A673 (cell line): ENCODE results near the gene SARDH. TPM values are rescaled to one million over a fixed set of nuclear protein-coding genes. Genes with fewer than 3 reads are reported as not detected.

Experiments used
- BruUV-seq: library from RNA; stranded (reverse); fragments of 400-500 nt; replicated peaks from 2 replicates; lab custom pipeline; 2021; lab: Mats Ljungman, UMichigan
- CTCF ChIA-PET: fragments of 300-600 bp; sonication (Branson Sonifier 250); formaldehyde crosslinking; loops from one replicate; lab custom pipeline; 2022; ENCODE audit warnings: antibody characterized with exemption; lab: Charles Lee
- POLR2A ChIA-PET: fragments of 300-600 bp; sonication (Branson Sonifier 250); formaldehyde crosslinking; loops from one replicate; lab custom pipeline; 2022; ENCODE audit warnings: antibody characterized with exemption; ENCODE audit not compliant: low non-redundant PET; lab: Charles Lee
- DNase-seq: peaks from one replicate; pipeline ENCODE4 v3.0.0-alpha.2; 2015; ENCODE audit warnings: low spot score
- H3K27ac ChIP-seq: fragments of 200-600 bp; sonication (generic); 2 replicates; pipeline ENCODE4 v1.5.1; 2016; ENCODE audit warnings: mixed run types, low read depth, mild to moderate bottlenecking, mixed read lengths, antibody characterized with exemption, low read length; ENCODE audit not compliant: poor library complexity, severe bottlenecking
- H3K27me3 ChIP-seq: fragments of 200-600 bp; sonication (generic); replicated peaks from 2 replicates; pipeline ENCODE4 v1.6.1; 2017; ENCODE audit warnings: mixed run types, low read depth, mild to moderate bottlenecking, mixed read lengths, antibody characterized with exemption, low read length; ENCODE audit not compliant: insufficient read depth, poor library complexity
- H3K36me3 ChIP-seq: fragments of 200-600 bp; sonication (generic); 2 replicates; pipeline ENCODE4 v1.6.1; 2016; ENCODE audit warnings: mixed run types, mild to moderate bottlenecking, mixed read lengths, antibody characterized with exemption, low read length; ENCODE audit not compliant: insufficient read depth, poor library complexity, severe bottlenecking
- H3K4me1 ChIP-seq: fragments of 200-600 bp; sonication (generic); 2 replicates; pipeline ENCODE4 v1.6.1; 2017; ENCODE audit warnings: mixed run types, mild to moderate bottlenecking, mixed read lengths, antibody characterized with exemption, low read length; ENCODE audit not compliant: insufficient read depth, poor library complexity, severe bottlenecking
- H3K4me3 ChIP-seq: fragments of 200-600 bp; sonication (generic); 2 replicates; pipeline ENCODE4 v1.5.1; 2016; ENCODE audit warnings: low read depth, mixed run types, mild to moderate bottlenecking, mixed read lengths, low read length; ENCODE audit not compliant: poor library complexity, severe bottlenecking
- H3K9me3 ChIP-seq: fragments of 200-600 bp; sonication (generic); 2 replicates; pipeline ENCODE4 v1.6.1; 2016; ENCODE audit warnings: mixed run types, low read depth, mild to moderate bottlenecking, mixed read lengths, antibody characterized with exemption, low read length; ENCODE audit not compliant: poor library complexity, severe bottlenecking
- EZH2 ChIP-seq: fragments of 200-600 bp; sonication (generic); IDR thresholded peaks from 2 replicates; pipeline ENCODE4 v1.6.1; 2017; ENCODE audit warnings: borderline replicate concordance, low read depth, mild to moderate bottlenecking, mixed read lengths, antibody characterized with exemption, low read length; ENCODE audit not compliant: poor library complexity, severe bottlenecking
- intact Hi-C: fragments of 100-400 bp; cut with micrococcal nuclease; formaldehyde crosslinking; loops from one replicate; pipeline ENCODE4 v1.10.0; 2022; ENCODE audit not compliant: unreplicated experiment
- total RNA-seq: library from RNA; stranded (reverse); gene quantifications from 2 replicates; pipeline ENCODE4 v1.2.3, GENCODE V29; 2021
- TF ChIP-seq, protein P1 (sequence below): fragments of 300-800, 200-600 bp; sonication (generic); conservative IDR thresholded peaks from 2 replicates; pipeline ENCODE4 v1.5.1; 2017; ENCODE audit warnings: low read depth, mild to moderate bottlenecking, antibody characterized with exemption, low read length, moderate library complexity, mixed read lengths

The SARDH gene
- total RNA-seq, 1 experiment from 2014 or later, result 0.37 TPM

DNA sequence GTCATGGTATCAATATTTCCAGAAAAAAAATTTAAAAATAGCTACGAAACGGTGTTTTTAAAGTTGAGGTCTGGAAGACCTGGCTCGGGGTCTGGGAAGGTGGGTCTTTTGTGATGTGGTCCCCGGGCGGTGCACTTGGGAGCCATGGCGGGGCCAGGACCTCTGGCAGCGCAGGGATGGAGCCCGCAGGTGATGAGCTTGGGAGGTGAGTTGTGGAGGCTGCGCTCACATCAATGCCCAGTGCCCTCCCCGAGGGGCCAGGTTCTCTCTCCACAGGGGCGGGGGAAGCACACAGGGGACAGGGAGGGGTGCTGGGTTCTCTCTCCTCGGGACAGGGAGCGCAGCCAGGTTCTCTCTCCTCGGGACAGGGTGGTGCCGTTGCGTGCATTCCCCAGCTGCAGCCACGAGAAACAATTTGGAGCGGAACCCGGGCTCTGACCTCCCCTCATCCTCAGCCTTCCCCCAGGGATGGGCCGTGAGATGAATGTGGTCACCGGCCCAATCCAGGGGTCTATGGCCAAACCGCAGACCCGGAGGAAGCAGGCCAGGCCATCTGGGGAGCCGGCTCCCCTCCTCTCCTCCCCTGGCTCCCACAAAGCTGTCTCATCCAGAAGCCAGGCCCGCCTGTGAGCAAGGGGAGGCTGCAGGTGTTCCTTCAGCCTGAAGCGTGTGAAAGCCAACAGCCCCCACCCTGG, 76.2 kb downstream of the SARDH start:
- Histone ChIP-seq H3K4me1 (peaks cover 16% of the 10 kb centered on the region), H3K36me3 (no peaks in the 10 kb centered on the region), H3K27ac (no peak overlapping the region), H3K9me3 (no peaks in the 10 kb centered on the region), H3K4me3 (no peak overlapping the region), H3K27me3 (peaks cover 13% of the 10 kb centered on the region)
- CTCF ChIA-PET, result no interaction called here
- intact Hi-C loops, result no loop called here
- TF ChIP-seq, protein P1, sequence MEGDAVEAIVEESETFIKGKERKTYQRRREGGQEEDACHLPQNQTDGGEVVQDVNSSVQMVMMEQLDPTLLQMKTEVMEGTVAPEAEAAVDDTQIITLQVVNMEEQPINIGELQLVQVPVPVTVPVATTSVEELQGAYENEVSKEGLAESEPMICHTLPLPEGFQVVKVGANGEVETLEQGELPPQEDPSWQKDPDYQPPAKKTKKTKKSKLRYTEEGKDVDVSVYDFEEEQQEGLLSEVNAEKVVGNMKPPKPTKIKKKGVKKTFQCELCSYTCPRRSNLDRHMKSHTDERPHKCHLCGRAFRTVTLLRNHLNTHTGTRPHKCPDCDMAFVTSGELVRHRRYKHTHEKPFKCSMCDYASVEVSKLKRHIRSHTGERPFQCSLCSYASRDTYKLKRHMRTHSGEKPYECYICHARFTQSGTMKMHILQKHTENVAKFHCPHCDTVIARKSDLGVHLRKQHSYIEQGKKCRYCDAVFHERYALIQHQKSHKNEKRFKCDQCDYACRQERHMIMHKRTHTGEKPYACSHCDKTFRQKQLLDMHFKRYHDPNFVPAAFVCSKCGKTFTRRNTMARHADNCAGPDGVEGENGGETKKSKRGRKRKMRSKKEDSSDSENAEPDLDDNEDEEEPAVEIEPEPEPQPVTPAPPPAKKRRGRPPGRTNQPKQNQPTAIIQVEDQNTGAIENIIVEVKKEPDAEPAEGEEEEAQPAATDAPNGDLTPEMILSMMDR, result no peak
- TF ChIP-seq EZH2, result no peak
- BruUV-seq, result no TSS peak
- no peak for DNase-seq
- POLR2A ChIA-PET, result no interaction called here

DNA sequence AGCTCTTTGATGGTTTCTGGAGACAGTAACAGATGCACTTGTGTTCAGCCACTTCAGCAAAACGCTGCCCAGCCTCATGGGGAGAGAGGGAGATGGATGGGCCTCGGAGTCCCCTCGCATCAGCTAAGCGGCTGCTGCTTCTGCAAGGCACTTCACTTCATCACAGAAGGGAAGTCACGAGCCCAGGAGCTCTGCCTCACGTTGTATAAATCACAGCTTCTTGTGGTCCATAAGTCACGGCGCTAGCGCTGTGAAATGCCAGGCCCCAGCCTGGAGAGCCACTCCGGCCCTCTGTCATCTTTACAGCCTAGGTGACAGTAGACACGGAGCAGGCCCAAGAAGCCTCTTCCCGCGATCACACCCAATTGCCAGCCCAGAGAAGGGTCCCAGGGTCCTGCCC, 78.6 kb downstream of the SARDH start:
- DNase-seq, result no peak
- CTCF ChIA-PET, result no interaction called here
- POLR2A ChIA-PET, result no interaction called here

DNA sequence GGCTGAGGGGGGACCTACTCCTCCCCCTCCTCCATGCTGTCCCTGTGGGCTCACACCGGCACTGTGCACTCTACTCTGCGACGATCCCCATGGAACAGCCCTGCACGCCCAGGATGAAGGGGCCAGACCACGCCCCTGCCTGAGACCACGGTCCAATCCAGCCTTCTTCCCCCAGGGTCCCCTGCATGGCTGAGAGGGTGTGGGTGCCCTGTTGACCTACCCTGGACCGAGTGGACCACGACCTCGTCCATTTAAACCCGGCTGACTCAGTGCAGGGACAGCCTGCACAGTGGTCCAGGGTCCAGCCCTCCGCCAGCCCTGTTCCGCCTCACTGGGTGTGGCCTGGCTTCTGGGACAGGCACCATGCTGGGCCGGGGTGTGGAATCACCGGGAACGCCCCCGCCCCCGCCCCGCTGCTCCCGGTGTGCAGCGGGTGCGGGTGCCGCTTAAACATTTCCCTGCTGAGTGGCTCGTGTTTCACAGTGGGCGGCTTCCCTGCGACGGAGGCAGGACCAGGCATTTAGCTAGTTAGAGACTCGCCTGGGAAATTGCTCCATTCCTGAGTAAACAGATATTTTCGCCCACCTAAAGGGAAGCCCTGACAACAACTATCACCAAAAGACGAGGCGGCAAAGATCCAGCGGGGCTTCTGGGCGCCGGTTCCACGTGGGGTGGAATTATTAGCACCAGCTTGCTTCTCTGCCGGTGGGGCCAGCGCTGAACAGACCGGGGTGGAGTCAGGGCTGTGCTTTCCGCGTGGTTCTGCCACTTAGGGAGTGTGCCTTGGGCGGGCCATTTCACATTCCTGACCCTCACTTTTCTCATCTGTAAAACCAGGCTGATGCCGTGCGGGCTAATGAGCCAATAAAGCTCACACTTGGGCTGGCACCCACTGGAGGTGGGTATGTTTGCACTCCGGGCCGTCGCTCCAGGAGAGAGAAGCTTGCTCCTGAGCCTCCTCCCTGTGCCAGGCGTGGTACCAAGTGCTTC, 79.4 kb downstream of the SARDH start:
- intact Hi-C loops, result no loop called here
- Histone ChIP-seq H3K4me1 (peaks cover 16% of the 10 kb centered on the region), H3K9me3 (no peaks in the 10 kb centered on the region), H3K36me3 (no peaks in the 10 kb centered on the region), H3K27me3 (peaks cover 40% of the 10 kb centered on the region), H3K27ac (no peak overlapping the region), H3K4me3 (peak overlapping the region; percentile 16)
- TF ChIP-seq, protein P1, result no peak
- no peak for TF ChIP-seq EZH2
- peak; percentile 80 for DNase-seq
- BruUV-seq, result no TSS peak
- ChIA-PET CTCF (no interaction called here), POLR2A (interaction anchor here (0.6 kb wide), 1 partner anchor 56 kb away, joined by 3 read pairs; no protein-coding TSS in a partner anchor)

More for the DNA sequence above, 78.6 kb downstream of the SARDH start:
- TF ChIP-seq EZH2, result no peak
- TF ChIP-seq, protein P1, result no peak
- no TSS peak for BruUV-seq
- Histone ChIP-seq H3K36me3 (no peaks in the 10 kb centered on the region), H3K4me3 (no peak overlapping the region), H3K9me3 (no peaks in the 10 kb centered on the region), H3K4me1 (peaks cover 16% of the 10 kb centered on the region), H3K27ac (no peak overlapping the region), H3K27me3 (peaks cover 38% of the 10 kb centered on the region)
- intact Hi-C loops, result no loop called here
